ENCODE data around the gene FCN1.
"Not testable (repeated sequence)": the region's sequence is repeated elsewhere in the genome, so short reads cannot be mapped to it uniquely, and the experiment has no call there.

FCN1 gene

DNA sequence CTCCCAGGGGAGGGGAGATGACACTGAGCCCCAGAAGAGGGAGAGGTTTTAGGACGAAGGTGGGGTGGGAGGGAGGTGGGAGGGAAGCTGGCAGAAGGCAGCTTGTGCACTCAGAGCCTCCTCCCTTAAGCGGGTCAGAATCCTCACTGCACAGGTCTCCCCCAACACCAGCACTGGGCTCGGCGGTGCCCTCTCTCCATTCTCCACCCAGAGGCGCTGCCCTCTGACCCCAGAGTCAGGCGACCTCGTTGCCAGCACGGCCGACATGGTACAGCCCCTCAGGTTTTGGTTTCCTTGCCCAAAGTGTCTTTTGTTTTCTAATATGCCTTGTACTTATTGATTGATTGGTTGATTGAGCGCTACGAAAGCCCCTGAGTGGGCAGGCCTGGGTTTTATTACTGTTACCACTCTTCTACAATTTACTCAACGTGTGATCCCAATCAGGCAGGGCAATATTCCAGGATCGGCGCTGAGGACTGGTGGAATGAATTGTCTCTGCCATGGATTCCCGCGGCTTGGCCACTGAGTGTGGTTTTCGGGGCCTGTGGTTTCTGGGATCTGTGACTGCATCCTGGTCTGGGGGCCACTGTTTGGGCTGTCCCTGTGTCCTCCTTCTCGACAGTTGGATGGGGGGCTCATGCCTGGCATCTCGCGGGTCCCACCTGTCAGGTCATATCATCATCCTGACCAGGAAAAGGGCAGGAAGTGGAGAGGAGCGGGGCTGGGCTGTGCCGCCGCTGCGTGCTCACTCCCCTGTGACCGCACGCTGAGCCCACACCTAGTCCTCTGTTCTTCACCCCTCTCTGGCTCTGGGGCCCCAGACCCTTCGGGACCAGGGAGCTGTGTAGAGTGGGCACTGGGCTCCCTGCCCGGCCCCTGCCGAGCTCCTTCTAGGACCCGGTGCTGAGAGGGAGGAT lies 46.7 kb downstream of the FCN1 start:
- DNase-seq: no peak

GRCh38 chr9:134870301-134870694 lies 47.4 kb downstream of the FCN1 start:
- DNase-seq: no peak

DNA sequence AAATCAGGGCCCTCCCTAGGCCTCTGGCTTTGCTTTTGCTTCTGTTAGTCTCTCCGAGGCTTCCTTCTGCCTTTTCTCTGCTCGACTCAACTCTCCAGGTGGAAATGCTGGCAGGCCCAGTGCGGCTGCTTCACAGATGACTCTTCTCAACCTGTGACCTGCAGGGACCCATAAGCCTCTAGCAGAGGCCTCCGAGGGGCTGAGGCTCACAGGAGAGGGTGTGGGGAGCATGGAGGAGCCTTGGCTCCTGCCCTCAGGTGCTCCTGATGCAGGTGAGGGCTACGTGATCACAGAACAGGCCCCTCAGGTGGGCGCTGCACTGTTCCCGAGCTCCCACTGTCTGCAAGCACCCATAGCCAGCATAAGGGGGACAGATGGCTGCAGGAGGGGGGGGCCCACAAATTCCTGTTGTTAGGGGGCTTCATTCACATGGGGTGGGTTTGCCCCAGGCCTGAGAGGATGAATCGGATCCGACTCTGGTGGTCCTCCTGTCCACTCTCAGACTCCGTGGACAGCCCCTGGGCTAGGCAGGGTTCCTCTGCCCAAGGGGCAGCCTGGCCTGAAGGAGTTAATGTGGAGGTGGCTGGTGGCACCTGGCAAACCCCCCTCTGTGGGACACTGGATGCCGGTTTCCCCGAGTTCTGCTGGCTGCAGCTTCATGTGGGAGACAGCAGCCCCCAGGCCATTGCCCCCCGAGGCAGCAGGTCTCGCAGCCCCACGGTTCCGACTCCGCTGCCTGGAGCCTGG lies 48.0 kb downstream of the FCN1 start:
- DNase-seq: no peak

GRCh38 chr9:134868751-134869553 lies 48.8 kb downstream of the FCN1 start:
- DNase-seq: no peak

DNA sequence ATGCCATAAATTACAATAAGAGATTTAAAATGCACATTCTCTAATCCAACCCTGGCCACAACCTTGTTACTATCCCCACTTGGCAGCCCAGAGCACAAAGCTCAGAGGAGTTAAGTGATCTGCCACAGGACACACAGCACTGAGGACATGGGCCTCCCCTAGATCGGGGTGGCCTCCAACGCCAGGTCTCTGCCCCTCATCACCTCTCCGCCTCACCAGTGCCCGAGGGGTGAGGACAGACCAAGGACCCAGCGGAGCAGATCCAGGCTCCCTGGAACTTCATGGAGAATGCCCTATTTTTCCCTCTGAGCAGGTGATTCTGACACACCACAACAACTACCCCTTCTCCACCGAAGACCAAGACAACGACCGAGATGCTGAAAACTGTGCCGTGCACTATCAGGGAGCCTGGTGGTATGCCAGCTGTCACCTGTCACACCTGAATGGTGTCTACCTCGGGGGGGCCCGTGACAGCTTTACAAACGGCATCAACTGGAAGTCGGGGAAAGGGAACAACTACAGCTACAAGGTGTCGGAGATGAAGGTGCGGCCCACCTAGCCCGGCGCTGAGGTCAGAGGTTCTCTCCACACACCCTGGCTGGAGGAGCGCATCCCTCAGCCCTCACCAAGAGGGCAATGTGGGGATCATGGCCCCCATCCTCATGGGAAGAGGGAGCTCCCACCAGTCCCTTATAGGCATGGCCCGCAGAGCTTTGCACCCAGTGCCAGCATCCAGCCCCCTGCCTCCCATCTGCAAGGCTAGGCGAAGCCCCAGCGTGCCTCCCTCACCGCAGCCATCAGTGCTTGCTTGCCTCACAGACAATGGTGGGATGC lies 49.6 kb downstream of the FCN1 start:
- no peak for DNase-seq

- no peak for DNase-seq
Measured at GRCh38 chr9:134864821-134865190, 52.9 kb downstream of the FCN1 start.

- no peak for DNase-seq
Measured at GRCh38 chr9:134863941-134864820, 53.5 kb downstream of the FCN1 start.

DNA sequence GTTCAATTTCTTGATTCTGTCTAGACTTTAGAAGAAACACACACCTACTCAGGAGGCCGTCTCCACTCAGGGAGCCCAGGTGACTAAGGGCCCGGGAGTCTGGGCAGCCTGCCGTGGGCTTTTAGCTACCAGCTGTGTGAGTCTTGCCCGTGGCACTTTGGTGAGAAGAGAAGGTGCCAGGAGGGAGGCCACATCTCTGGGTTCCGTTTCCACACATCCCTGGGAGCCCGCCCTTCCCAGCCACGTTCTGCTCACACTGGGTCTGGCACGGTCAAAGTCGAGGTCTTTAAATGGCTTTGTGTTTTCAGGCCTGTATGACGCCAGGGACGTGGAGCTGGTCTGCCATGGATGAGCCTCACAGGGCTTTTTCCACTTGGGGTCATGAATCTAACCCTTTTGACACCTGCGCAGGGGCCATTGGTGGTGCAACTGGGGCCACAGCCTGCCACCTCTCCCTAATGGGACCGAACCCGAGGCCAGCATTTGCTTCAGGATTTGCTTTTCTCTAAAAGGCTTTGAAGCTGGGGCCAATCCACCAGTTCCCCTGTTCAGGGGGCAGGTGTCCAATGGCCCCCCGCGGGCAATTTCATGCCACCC lies 54.3 kb downstream of the FCN1 start:
- no peak for DNase-seq

- no peak for DNase-seq
Measured at GRCh38 chr9:134861595-134862334, 55.9 kb downstream of the FCN1 start.

DNA sequence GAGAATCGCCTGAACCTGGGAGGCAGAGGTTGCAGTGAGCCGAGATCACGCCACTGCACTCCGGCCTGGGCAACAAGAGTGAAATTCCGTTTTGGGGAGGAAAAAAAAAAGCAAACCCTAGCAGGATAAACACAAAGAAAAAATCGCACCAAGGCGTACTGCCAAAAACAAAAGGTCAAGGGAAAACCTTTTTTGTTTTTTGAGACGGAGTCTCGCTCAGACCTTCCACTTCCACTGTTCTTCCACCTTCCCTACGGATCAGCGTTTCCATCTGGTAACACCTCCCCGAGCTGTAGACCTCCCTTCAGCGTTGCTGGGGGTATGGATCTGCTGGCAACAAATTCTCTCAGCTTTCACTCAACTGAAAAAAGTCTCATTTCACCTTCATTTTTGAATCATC lies 57.2 kb downstream of the FCN1 start:
- DNase-seq: no peak

- peak; percentile 59 to 72 for DNase-seq
Measured at GRCh38 chr9:134858051-134858841, 59.5 kb downstream of the FCN1 start.

GRCh38 chr9:134857451-134857850 lies 60.3 kb downstream of the FCN1 start:
- DNase-seq: not testable (repeated sequence)

DNA sequence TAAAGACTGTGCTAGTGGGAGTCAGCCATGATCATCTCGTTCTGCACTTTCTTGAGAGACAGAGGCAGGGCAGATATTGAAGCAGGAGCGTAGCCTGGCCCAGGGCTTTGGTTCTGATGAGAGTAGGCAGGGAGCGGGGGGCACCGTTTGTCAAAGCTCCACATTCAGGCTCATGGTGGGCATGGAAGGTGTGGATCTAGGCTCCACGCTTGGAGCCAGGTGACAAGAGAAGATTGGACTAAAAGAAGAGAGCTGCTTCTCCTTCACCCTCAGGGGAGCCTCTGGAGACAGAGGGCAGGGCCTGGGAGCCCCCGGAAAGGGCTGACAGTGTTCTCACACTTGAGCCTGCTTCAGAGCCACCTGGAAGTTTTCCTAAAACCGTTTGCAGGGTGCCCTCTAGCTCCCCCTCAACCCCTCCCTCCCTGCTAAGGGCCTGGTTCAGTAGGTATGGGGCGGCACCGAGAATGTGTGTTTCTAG lies 61.8 kb downstream of the FCN1 start:
- no peak for DNase-seq
